Measurements from ENCODE around the gene PDE3A. TPM values are rescaled to one million over a fixed set of nuclear protein-coding genes. Genes with fewer than 3 reads are reported as not detected.

PDE3A gene
- total RNA-seq, 1 experiment from 2014 or later: 0.58 TPM

GRCh38 chr12:20458011-20458410, 89.7 kb downstream of the PDE3A start:
- CTCF ChIA-PET: no interaction called here
- no TSS peak for BruUV-seq (replicated peaks)
- H3K27ac ChIP-seq (ENCODE audit: low read length): no peak overlapping the region

GRCh38 chr12:20459920-20460319, 91.6 kb downstream of the PDE3A start:
- H3K9me2 ChIP-seq (replicated peaks; ENCODE audit: low read length): no peaks in the 10 kb centered on the region
- no peak overlapping the region for H2AFZ ChIP-seq (ENCODE audit: low read length)
- ATAC-seq: no peak
- no peaks in the 10 kb centered on the region for H3K36me3 ChIP-seq (ENCODE audit: low read depth, low read length)
- no peak overlapping the region for H3K4me2 ChIP-seq (ENCODE audit: low read length)
- BruUV-seq (replicated peaks): no TSS peak
- no peaks in the 10 kb centered on the region for H3K27me3 ChIP-seq (ENCODE audit: low read length)
- intact Hi-C loops (cut with micrococcal nuclease): no loop called here
- no peak overlapping the region for H3K27ac ChIP-seq (ENCODE audit: low read length)
- no peaks in the 10 kb centered on the region for H4K20me1 ChIP-seq (ENCODE audit: low read length)
- no peaks in the 10 kb centered on the region for H3K4me1 ChIP-seq (ENCODE audit: insufficient read depth, low read length)
- TF ChIP-seq CTCF (conservative IDR thresholded peaks at IDR 0.05; ENCODE audit: low read depth, low read length) (no peak), EZH2phosphoT487 (IDR thresholded peaks at IDR 0.05; ENCODE audit: borderline replicate concordance, low read length) (no peak)
- CTCF ChIA-PET: no interaction called here
- H3K79me2 ChIP-seq (ENCODE audit: low read length): no peaks in the 10 kb centered on the region
- H3K9me3 ChIP-seq (ENCODE audit: low read length): no peaks in the 10 kb centered on the region
- H3F3A ChIP-seq (ENCODE audit: low read length, unreplicated experiment): no peaks in the 10 kb centered on the region
- POLR2A ChIA-PET (ENCODE audit: unreplicated experiment): no interaction called here
- no peak for DNase-seq
- no peak overlapping the region for H3K4me3 ChIP-seq (ENCODE audit: low read length)
- no peak overlapping the region for H3K9ac ChIP-seq (ENCODE audit: low read length)

More at GRCh38 chr12:20458011-20458410, 89.7 kb downstream of the PDE3A start:
- Histone ChIP-seq H3K4me3 (ENCODE audit: low read length) (no peak overlapping the region), H3K4me2 (ENCODE audit: low read length) (no peak overlapping the region), H3F3A (ENCODE audit: low read length, unreplicated experiment) (no peaks in the 10 kb centered on the region), H3K4me1 (ENCODE audit: insufficient read depth, low read length) (no peaks in the 10 kb centered on the region), H2AFZ (ENCODE audit: low read length) (no peak overlapping the region), H3K79me2 (ENCODE audit: low read length) (no peaks in the 10 kb centered on the region), H3K9ac (ENCODE audit: low read length) (no peak overlapping the region), H3K9me3 (ENCODE audit: low read length) (no peaks in the 10 kb centered on the region), H3K27me3 (ENCODE audit: low read length) (no peaks in the 10 kb centered on the region), H4K20me1 (ENCODE audit: low read length) (no peaks in the 10 kb centered on the region), H3K36me3 (ENCODE audit: low read depth, low read length) (no peaks in the 10 kb centered on the region), H3K9me2 (replicated peaks; ENCODE audit: low read length) (no peaks in the 10 kb centered on the region)
- POLR2A ChIA-PET (ENCODE audit: unreplicated experiment): no interaction called here
- DNase-seq: no peak
- intact Hi-C loops (cut with micrococcal nuclease): no loop called here
- ATAC-seq: no peak
- TF ChIP-seq EZH2phosphoT487 (IDR thresholded peaks at IDR 0.05; ENCODE audit: borderline replicate concordance, low read length): no peak
- no peak for TF ChIP-seq EZH2 (IDR thresholded peaks at IDR 0.05; ENCODE audit: low read length, unreplicated experiment)
- TF ChIP-seq CTCF (conservative IDR thresholded peaks at IDR 0.05; ENCODE audit: low read depth, low read length): no peak

- Histone ChIP-seq H2AFZ (ENCODE audit: low read length) (no peak overlapping the region), H3F3A (ENCODE audit: low read length, unreplicated experiment) (no peaks in the 10 kb centered on the region), H3K27ac (ENCODE audit: low read length) (no peak overlapping the region), H3K9me3 (ENCODE audit: low read length) (no peaks in the 10 kb centered on the region), H3K9ac (ENCODE audit: low read length) (no peak overlapping the region), H4K20me1 (ENCODE audit: low read length) (no peaks in the 10 kb centered on the region), H3K9me2 (replicated peaks; ENCODE audit: low read length) (no peaks in the 10 kb centered on the region), H3K36me3 (ENCODE audit: low read depth, low read length) (no peaks in the 10 kb centered on the region), H3K4me1 (ENCODE audit: insufficient read depth, low read length) (no peaks in the 10 kb centered on the region), H3K4me2 (ENCODE audit: low read length) (no peak overlapping the region), H3K27me3 (ENCODE audit: low read length) (no peaks in the 10 kb centered on the region), H3K79me2 (ENCODE audit: low read length) (no peaks in the 10 kb centered on the region), H3K4me3 (ENCODE audit: low read length) (no peak overlapping the region)
- no peak for DNase-seq
- ChIA-PET POLR2A (ENCODE audit: unreplicated experiment) (no interaction called here), CTCF (no interaction called here)
- no peak for TF ChIP-seq CTCF (conservative IDR thresholded peaks at IDR 0.05; ENCODE audit: low read depth, low read length)
- TF ChIP-seq EZH2 (IDR thresholded peaks at IDR 0.05; ENCODE audit: low read length, unreplicated experiment): no peak
- no peak for TF ChIP-seq EZH2phosphoT487 (IDR thresholded peaks at IDR 0.05; ENCODE audit: borderline replicate concordance, low read length)
- intact Hi-C loops (cut with micrococcal nuclease): no loop called here
- ATAC-seq: no peak
- BruUV-seq (replicated peaks): no TSS peak
Observed at GRCh38 chr12:20460956-20461355, 92.6 kb downstream of the PDE3A start.

Data from PC-3 (cell line).